Measurements from ENCODE around the gene TRANK1.
"Not testable (repeated sequence)": the region's sequence is repeated elsewhere in the genome, so short reads cannot be mapped to it uniquely, and the experiment has no call there.

Gene TRANK1

DNA sequence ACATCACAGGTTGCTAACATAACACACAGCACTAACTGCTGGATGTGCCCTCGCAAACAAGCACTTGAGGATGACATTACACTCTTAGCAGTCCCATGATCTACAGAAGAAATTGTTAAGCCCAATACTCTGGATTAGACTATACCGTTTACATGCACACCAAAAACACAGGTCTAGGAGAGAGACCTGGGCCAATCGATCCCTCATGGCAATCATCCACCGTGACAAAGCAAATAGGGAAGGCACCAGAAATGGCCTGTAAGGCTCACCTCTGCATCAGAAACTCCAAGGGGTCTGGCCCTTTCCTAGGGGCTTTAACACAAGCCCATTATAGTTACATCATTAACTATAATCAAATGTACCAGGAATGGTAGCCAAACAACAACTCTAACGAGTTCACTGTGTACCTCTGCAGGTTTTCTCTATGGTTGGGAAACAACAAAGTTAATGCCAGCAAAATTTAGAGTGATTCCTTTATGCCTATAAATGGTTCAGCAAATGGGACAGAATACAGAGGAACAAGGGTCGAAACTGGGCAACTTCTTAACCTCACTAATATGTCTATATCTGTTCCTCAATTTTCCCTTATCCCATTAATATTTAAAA, 18.5 kb downstream of the TRANK1 start:
- in situ Hi-C loops (cut with HindIII; ENCODE audit: low pct_ligation_motif_present, low pct_unique_long_range_greater_than_20kb, low sequenced_read_pairs), result no loop called here

DNA sequence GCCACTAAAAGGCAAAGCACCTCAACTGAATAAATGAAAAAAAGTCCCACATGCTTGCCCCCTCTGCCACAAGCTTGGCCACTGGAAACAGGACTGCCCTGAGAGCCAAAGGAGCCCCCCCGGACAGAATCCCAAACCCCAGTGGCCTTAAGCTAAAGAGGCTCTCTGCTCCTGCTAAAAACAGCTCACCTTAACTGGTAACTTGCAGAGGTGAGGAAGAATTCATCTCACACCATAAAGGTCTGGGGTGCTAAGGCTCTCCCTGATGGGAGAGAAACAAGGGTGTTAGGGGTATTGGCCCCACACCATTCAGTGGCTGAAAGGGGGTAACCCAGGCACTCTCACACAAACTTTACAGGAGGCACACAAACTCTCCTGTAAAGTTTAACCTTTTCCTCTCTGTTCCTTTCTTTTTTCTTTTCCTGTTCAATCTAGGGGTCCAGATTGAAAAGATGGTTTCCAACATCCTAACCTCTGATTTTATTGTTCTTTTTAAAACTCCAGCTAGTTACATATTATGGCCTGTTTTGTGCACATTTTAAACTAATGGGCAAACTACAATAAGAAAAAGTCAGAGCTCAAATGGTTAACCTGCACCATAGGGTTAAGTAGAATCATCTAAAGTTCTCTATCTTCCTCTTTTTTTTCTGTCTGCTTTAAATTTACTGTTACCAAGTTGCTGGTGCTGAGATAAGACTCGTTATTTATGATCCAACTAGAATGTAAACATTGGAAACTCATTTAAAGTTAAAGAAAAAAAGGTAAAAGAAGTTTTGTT, 19.9 kb downstream of the TRANK1 start:
- DNase-seq, result no peak
- in situ Hi-C loops (cut with HindIII; ENCODE audit: low pct_ligation_motif_present, low pct_unique_long_range_greater_than_20kb, low sequenced_read_pairs), result no loop called here

More for the DNA sequence above, 18.5 kb downstream of the TRANK1 start:
- no peak for DNase-seq

DNA sequence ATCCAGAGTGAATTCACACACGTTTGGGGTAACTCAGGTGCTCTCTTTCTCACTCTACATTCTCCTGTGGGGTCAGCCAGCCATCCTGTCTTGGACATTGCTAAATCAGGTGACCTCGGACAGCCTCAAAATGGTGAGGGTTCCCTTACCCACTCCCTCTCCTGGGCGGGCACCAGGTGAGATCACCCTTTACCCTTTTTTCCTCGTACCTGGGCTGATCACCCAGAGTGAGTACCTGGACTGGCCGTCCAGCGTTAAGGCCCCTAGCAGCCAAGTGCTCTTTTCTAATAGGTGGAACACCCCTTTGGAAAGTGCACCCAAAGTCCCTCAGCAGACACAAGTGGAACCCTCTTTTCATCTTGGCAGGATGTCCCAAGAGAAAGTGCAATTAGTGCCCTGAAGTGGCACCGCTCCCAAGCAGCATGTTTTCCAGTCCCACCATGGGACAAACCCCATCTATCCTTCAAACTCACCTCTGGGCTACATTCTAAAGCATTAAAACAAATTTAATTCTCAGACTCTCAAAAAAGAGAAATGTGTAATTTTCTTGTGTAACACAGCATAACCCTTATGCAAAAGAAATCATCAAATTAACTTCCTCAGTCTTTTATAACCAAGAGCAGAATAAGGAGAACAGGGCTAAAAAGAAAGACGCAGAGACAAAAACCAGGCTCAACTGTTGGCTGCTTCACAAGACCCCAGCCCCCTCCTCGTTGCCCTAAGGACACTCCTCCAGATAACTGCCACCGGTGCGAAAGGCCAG, 20.7 kb downstream of the TRANK1 start:
- no peak for DNase-seq
- in situ Hi-C loops (cut with HindIII; ENCODE audit: low pct_ligation_motif_present, low pct_unique_long_range_greater_than_20kb, low sequenced_read_pairs), result no loop called here

DNA sequence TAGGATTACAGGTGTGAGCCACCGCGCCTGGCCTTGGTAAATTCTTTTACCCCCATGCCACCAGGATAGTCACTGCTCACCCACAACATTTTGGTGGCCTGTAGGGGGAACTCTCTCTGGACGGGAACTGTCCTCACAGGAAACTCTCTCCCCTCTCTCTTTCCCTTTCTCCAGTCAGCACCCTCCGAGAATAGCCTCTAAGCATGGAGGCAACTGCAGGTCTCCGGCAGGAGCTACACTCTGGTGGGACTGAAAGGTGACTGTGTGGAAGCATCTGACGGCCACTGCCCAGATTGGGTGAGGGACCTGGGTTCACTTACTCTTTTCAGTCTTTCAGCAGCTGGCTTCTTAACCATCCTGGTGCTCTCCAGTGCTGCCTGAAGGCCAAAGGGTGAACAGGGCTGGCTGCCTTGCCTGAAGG, 21.3 kb downstream of the TRANK1 start:
- DNase-seq, result no peak
- in situ Hi-C loops (cut with HindIII; ENCODE audit: low pct_ligation_motif_present, low pct_unique_long_range_greater_than_20kb, low sequenced_read_pairs), result no loop called here

DNA sequence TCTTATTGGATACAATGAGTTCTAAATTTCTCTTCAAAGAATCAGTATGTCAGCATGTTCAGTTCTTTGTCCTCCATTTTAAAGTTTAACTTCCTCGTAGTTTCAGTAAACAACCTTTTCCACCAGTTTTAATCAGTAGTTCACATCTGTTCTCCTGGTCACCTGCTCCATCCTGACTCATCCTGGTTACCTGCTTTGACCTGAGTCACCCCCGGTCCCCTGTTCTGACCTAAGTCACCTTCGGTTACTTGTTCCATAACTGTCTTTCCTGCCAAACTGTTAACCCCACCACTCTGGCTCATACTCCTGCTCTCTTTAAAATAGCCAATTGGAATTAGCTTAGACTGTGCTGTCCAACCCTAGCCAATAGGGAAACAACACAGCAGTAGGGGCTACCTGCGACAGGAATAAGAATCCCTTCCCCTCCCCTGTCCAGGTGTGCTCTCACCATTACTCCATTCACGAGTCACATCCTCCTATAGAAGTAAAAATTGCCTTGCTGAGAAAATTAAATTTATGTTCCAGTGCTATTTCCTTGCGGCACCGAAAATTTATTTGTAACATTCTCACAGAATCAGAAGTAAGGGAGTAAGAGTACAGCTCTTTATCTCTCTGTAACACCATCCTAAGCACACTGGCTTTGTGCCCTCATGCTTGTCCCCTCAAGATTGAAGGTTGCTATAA, 23.8 kb downstream of the TRANK1 start:
- no peak for DNase-seq
- in situ Hi-C loops (cut with HindIII; ENCODE audit: low pct_ligation_motif_present, low pct_unique_long_range_greater_than_20kb, low sequenced_read_pairs), result no loop called here

DNA sequence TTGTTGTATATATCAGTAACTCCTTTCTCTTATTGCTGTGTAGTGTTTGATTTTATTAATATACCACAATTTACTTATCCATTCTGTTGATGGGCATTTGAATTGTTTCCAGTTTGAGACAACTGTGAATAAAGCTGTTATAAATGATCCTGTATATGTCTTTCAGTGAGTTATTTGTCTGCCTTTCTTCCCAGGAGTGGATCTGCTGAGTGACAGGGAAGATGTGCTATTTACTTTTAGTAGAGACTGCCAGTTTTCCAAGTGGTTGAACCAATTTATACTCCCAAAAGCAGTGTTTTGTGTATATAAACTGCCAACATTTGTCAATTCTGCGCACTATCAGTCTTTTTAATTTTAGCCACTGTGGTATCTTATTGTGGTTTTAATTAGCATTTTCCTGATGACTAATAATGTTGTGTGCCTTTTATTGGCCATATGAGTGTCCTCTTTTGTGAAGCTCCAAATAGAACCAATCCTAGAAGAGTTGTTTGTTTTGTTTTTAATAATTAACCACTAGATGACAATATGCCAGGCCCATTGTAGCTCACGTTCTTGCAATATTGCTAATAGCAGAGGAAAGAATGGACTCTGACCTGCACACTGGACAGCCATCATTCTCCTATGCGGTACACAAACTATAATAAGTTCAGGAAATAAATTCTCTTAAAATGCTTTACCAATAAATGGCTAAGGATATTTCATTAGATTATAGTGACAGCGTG, 25.3 kb downstream of the TRANK1 start:
- in situ Hi-C loops (cut with HindIII; ENCODE audit: low pct_ligation_motif_present, low pct_unique_long_range_greater_than_20kb, low sequenced_read_pairs), result no loop called here
- no peak for DNase-seq

DNA sequence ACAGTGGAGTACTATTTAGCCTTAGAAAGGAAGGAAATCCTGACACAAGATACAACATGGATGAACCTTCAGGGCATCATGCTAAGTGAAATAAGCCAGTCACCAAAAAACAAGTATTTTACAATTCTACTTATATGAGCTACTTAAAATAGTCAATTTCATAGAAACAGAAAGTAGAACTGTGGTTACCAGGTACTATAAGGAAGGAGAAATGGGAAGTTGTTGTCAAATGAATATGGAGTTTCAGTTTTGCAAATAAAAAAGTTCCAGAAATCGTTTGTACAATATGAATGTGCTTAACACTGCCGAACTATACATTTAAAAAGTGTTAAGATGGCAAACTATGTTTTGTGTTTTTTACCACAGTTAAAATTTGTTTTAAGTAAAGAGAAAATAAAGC, 26.8 kb downstream of the TRANK1 start:
- in situ Hi-C loops (cut with HindIII; ENCODE audit: low pct_ligation_motif_present, low pct_unique_long_range_greater_than_20kb, low sequenced_read_pairs), result no loop called here

DNA sequence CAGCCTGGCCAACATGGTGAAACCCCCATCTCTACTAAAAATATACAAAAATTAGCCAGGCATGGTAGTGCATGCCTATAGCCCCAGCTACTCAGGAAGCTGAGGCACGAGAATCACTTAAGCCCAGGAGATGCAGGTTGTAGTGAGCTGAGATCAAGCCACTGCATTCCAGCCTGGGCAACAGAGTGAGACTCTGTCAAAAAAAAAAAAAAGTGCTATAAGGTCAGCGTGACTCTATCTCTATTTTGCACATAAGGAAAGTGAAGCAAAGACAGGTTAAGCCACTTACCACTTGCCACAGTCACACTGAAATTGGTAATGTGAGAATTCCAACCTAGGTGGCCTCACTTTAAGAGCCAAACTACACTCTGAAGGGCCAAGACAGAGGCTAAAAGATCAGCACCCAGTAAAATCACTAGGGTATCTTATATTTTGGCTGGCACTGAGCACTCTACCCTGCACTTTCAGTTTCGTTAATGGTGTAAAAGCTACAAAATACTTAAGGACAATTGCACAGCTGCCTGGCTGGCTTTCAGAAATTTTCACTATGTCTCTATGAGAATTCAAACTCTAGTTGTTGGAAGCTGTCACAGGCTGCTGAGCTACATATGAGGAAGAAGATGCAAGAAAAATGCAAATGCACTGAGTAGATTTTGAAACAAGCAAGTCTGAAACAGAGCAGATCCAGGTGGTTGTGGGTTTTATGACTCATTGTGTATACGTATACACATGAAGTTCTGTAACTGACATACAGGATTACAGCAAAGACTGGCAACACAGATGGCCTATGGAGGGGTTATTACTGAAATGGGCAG, 32.7 kb downstream of the TRANK1 start:
- in situ Hi-C loops (cut with HindIII; ENCODE audit: low pct_ligation_motif_present, low pct_unique_long_range_greater_than_20kb, low sequenced_read_pairs), result no loop called here
- DNase-seq, result peak; percentile 61

More for the DNA sequence above, 26.8 kb downstream of the TRANK1 start:
- DNase-seq, result no peak

DNA sequence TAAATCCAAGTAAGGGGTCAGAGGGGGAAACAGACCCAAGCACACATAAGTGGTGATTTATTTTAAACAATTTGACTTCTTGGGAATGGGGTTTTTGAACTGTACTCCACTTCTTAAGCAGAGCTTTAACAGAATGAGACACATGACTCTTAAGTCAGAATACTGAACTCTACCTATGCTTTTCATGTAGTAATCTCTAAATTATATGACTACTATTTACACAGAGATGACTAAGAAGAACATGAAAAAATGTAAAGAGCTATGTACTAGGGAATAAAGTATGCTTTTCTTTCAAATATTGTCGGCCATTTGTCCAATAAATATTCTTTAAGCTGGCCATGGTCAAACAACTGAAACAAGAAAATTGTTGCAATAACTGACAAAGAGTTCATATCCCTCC, 35.2 kb downstream of the TRANK1 start:
- DNase-seq, result no peak
- in situ Hi-C loops (cut with HindIII; ENCODE audit: low pct_ligation_motif_present, low pct_unique_long_range_greater_than_20kb, low sequenced_read_pairs), result no loop called here

DNA sequence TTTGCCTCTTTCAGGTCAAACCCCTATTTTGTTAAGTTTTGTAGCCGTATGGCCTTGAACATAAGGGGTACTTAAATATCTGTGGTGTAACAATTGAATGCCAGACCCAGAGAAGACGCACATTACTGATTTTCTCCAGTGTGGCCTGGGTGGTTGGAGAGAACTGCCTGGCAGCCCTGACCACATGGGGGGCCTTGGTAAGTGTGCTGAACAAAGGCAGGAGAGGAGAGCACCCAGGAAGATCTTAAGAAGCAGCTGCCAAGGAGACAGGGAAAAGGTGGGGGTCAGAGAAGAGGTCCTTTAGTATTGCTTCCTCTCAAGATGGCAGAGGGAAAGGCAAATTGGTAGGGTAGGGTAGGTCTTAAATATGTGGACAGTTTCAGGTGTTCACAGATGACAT, 35.7 kb downstream of the TRANK1 start:
- in situ Hi-C loops (cut with HindIII; ENCODE audit: low pct_ligation_motif_present, low pct_unique_long_range_greater_than_20kb, low sequenced_read_pairs), result no loop called here
- DNase-seq, result no peak

DNA sequence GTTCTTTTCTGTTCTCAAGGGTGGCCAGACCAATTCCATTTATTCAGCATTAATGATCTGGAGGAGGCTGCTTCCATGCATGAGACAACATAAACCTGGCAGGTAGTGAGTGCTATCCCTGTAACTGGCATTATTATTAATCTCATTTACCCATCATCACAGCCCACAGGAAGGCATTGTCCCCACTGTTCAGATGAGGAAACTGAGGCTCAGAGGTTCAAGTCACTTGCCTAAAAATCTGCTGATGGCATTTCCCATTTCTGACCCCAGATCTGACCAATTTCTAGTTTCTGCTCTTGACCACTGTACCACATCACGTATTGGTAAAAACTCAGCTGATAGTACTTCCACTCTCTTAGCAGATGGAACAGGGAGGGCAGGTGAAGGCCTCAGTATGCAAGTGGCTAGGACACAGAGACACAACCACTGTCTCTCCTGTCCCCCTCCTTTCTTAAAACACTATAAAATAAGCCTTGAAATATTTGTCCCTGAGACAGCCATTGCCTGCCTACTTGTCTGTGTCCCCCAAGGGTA, 36.1 kb downstream of the TRANK1 start:
- in situ Hi-C loops (cut with HindIII; ENCODE audit: low pct_ligation_motif_present, low pct_unique_long_range_greater_than_20kb, low sequenced_read_pairs), result no loop called here

DNA sequence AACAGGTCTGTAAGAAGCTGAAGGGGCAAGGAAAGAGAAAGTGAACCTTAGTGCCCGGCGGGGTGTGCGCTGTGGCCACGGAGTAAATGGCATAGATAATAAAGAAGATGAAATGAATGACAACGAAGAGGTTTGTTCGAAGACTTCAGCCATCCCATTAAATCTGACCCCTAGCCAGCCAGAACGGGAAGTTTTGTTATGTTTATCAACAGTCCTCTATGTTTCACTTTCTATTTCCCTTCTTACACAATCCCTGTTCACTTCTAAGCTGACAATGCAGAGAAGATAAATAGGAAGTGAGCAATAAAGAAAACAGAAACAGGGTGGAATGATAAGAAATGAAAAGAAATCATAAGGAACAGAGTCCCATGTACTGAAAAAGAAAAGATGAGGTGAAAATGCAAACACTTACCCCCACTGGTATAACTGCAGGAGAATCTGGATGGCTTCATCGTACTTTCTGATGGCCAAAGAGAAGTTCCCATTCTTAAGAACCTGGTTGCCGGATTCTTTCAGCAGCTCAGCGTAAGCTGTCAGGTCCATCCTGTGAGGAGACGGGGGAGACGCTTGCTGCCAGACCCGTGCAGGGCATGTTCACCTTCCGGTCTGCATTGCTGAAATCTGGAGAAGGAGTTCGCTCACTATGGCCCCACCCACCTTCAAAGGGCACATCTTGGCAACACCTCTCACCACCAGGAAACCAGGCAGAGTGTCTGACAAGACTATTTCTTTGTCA, 36.8 kb downstream of the TRANK1 start:
- in situ Hi-C loops (cut with HindIII; ENCODE audit: low pct_ligation_motif_present, low pct_unique_long_range_greater_than_20kb, low sequenced_read_pairs), result no loop called here

More for the DNA sequence above, 36.1 kb downstream of the TRANK1 start:
- no peak for DNase-seq

DNA sequence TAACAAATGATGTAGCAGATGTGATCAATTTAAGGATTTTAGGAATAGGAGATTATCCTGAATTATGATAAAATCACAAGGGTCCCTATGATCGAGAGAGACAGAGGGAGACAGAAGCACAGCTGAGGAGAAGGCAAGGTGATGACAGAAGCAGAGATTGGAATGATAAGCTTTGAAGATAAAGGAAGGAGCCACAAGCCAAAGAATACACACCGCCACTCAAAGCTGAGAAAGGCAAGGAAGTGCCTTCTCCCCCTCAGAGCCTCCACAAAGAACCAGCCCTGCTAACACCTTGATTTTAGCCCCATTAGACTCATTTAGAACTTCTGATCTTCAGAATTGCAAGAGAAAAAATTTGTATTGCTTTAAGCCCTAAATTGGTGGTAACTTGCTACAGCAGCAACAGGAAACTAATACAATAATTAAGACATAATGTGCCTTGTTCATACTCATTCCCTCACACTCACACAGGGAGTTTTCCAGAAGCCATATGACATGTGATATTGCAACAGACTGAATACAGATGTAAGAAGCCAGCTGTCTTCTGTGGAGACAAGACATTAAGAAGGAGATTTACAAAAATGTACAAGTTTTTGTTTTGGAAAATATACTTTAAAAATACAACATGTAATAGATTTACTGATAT, 38.2 kb downstream of the TRANK1 start:
- in situ Hi-C loops (cut with HindIII; ENCODE audit: low pct_ligation_motif_present, low pct_unique_long_range_greater_than_20kb, low sequenced_read_pairs), result no loop called here
- DNase-seq, result no peak

More for the DNA sequence above, 36.8 kb downstream of the TRANK1 start:
- peak; percentile 70 for DNase-seq

DNA sequence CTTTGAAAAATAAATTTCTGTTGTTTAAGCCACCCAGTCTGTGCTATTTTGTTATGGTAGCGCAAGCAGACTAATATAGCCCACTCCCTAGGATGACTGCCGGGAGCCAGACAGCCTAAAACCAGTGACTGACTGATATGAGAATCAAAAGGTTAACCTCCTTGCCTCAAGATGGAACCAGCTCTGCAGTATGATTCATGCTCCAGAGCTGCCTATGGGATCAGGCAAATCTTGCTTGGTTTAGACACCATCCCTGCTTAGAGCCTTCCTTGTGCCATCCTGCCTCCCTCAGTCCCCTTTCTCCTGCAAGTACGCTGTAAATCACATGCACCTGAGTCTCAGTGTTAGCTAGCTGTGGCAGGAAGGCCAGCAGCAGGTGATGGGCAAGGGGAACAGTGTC, 39.3 kb downstream of the TRANK1 start:
- no peak for DNase-seq
- in situ Hi-C loops (cut with HindIII; ENCODE audit: low pct_ligation_motif_present, low pct_unique_long_range_greater_than_20kb, low sequenced_read_pairs), result no loop called here

DNA sequence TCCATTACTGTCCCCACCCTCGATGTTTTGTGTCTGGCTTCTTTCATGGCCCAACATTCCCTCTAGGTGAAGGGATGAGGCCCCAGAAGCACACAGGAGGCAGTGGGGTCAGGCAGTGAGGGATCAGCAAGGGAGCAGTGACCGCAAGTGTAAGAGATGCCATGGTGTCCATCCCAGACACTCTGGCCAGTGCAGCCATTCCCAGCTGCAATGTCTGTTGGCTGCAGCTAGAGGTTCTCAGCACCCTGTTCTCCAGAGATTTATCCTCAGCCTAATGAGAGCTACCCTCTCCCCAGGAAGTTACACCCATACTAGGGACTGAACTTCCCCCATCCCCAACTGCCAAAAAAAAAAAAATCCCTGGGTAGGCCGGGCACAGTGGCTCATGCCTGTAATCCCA, 40.2 kb downstream of the TRANK1 start:
- DNase-seq, result peak; percentile 23
- in situ Hi-C loops (cut with HindIII; ENCODE audit: low pct_ligation_motif_present, low pct_unique_long_range_greater_than_20kb, low sequenced_read_pairs), result no loop called here

DNA sequence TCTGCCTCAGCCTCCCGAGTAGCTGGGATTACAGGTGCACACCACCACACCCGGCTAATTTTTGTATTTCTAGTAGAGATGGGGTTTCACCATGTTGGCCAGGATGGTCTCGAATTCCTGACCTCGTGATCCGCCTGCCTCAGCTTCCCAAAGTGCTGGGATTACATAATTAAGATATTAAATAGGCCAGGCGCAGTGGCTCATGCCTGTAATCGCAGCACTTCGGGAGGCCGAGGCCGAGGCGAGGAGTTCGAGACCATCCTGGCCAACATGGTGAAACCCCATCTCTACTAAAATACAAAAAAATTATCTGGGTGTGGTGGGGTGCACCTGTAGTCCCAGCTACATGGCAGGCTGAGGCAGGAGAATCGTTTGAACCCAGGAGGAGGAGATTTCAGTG, 40.8 kb downstream of the TRANK1 start:
- DNase-seq; in situ Hi-C loops (cut with HindIII; ENCODE audit: low pct_ligation_motif_present, low pct_unique_long_range_greater_than_20kb, low sequenced_read_pairs): not testable (repeated sequence)
